Measurements from ENCODE around the gene WNK2.
"Not testable (repeated sequence)": the region's sequence is repeated elsewhere in the genome, so short reads cannot be mapped to it uniquely, and the experiment has no call there.

Gene WNK2

GRCh38 chr9:93361995-93362394 is 178.1 kb downstream of the WNK2 start:
- no peak for TF ChIP-seq CTCF (IDR thresholded peaks at IDR 0.05; ENCODE audit: low read depth, low read length, missing control alignments)
- no peak for DNase-seq (ENCODE audit: low read depth)
- no peak overlapping the region for H3K4me3 ChIP-seq (ENCODE audit: low read depth, low read length)

GRCh38 chr9:93364734-93365426 is 180.9 kb downstream of the WNK2 start:
- TF ChIP-seq CTCF (IDR thresholded peaks at IDR 0.05; ENCODE audit: low read depth, low read length, missing control alignments), result no peak
- no peak overlapping the region for H3K4me3 ChIP-seq (ENCODE audit: low read depth, low read length)
- no peak for DNase-seq (ENCODE audit: low read depth)

- no peak overlapping the region for H3K4me3 ChIP-seq (ENCODE audit: low read depth, low read length)
- TF ChIP-seq CTCF (IDR thresholded peaks at IDR 0.05; ENCODE audit: low read depth, low read length, missing control alignments), result no peak
- no peak for DNase-seq (ENCODE audit: low read depth)
Measured at GRCh38 chr9:93365427-93366118, 181.6 kb downstream of the WNK2 start.

- H3K4me3 ChIP-seq (ENCODE audit: low read depth, low read length), result no peak overlapping the region
- no peak for TF ChIP-seq CTCF (IDR thresholded peaks at IDR 0.05; ENCODE audit: low read depth, low read length, missing control alignments)
- DNase-seq (ENCODE audit: low read depth), result no peak
Measured at GRCh38 chr9:93366119-93366447, 182.1 kb downstream of the WNK2 start.

- not testable (repeated sequence) for H3K4me3 ChIP-seq (ENCODE audit: low read depth, low read length); DNase-seq (ENCODE audit: low read depth)
Measured at GRCh38 chr9:93366486-93366885, 182.5 kb downstream of the WNK2 start.

- no peak for TF ChIP-seq CTCF (IDR thresholded peaks at IDR 0.05; ENCODE audit: low read depth, low read length, missing control alignments)
- DNase-seq (ENCODE audit: low read depth), result no peak
- H3K4me3 ChIP-seq (ENCODE audit: low read depth, low read length), result no peak overlapping the region
Measured at GRCh38 chr9:93368437-93368836, 184.5 kb downstream of the WNK2 start.

- TF ChIP-seq CTCF (IDR thresholded peaks at IDR 0.05; ENCODE audit: low read depth, low read length, missing control alignments), result no peak
- H3K4me3 ChIP-seq (ENCODE audit: low read depth, low read length), result no peak overlapping the region
- no peak for DNase-seq (ENCODE audit: low read depth)
Measured at GRCh38 chr9:93369686-93370085, 185.7 kb downstream of the WNK2 start.

All from GM12864 (cell line).